ENCODE data around the gene ZNF69.
"Not testable (repeated sequence)": the region's sequence is repeated elsewhere in the genome, so short reads cannot be mapped to it uniquely, and the experiment has no call there.

ZNF69 gene

DNA sequence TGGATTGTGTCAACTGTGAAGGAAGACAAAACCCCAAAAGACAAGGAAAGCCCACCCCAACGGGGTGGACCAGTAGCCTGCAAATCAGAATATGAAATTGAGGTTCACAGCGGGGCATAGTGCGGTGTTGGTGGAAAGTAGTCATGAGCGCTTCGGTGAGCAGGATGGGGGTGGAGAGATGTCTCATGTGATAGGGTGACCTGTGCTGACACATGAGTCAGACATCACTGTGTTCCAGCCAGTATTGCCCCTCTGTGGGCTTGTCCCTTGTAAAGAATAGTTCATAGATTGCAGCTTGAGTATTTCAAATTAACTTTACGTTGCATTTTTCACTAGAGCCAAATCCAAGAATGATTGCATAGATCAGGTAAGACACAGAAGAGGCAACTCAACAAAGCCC is 7.3 kb downstream of the ZNF69 start:
- DNase-seq (ENCODE audit: extremely low read depth, low read depth), result no peak
- H3K4me3 ChIP-seq (replicated peaks; ENCODE audit: low read depth, low read length), result no peak overlapping the region
- TF ChIP-seq, protein P1, sequence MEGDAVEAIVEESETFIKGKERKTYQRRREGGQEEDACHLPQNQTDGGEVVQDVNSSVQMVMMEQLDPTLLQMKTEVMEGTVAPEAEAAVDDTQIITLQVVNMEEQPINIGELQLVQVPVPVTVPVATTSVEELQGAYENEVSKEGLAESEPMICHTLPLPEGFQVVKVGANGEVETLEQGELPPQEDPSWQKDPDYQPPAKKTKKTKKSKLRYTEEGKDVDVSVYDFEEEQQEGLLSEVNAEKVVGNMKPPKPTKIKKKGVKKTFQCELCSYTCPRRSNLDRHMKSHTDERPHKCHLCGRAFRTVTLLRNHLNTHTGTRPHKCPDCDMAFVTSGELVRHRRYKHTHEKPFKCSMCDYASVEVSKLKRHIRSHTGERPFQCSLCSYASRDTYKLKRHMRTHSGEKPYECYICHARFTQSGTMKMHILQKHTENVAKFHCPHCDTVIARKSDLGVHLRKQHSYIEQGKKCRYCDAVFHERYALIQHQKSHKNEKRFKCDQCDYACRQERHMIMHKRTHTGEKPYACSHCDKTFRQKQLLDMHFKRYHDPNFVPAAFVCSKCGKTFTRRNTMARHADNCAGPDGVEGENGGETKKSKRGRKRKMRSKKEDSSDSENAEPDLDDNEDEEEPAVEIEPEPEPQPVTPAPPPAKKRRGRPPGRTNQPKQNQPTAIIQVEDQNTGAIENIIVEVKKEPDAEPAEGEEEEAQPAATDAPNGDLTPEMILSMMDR (IDR thresholded peaks at IDR 0.05; ENCODE audit: low read depth, low read length, missing control alignments), result no peak

DNA sequence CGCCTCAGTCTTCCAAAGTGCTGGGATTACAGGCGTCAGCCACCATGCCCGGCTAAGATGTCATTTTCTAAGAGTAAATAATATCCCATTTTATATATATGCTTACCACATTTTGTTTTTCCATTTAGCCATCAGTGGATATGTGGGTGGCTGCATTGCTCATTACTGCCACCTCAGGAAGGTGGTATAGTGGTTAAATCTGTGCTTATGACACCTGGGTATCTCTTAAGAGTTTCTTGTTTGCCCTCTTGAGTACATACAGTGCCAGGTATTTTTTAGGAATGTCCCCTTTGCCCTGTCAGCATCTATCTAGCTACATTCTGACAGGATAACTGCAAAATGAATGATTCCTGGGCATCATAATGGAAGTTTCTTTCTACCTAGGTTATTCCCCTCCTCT is 14.6 kb downstream of the ZNF69 start:
- DNase-seq (ENCODE audit: extremely low read depth, low read depth), result no peak
- TF ChIP-seq, protein P1 (IDR thresholded peaks at IDR 0.05; ENCODE audit: low read depth, low read length, missing control alignments), result no peak
- H3K4me3 ChIP-seq (replicated peaks; ENCODE audit: low read depth, low read length), result no peak overlapping the region

DNA sequence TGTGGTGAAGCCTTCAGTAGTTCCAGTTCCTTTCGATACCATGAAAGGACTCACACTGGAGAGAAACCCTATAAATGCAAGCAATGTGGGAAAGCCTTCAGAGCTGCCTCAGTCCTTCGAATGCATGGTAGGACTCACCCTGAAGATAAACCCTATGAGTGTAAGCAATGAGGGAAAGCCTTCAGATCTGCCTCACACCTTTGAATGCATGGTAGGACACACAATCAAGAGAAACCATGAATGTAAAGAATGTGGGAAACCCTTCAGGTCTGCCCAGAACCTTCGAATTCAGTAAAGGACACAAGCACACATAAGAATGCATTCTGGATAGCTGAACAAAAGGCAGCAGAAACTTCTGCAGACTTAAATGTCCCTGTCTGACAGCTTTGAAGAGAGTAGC is 18.3 kb downstream of the ZNF69 start:
- TF ChIP-seq, protein P1 (IDR thresholded peaks at IDR 0.05; ENCODE audit: low read depth, low read length, missing control alignments), result no peak
- DNase-seq (ENCODE audit: extremely low read depth, low read depth), result no peak
- no peak overlapping the region for H3K4me3 ChIP-seq (replicated peaks; ENCODE audit: low read depth, low read length)

DNA sequence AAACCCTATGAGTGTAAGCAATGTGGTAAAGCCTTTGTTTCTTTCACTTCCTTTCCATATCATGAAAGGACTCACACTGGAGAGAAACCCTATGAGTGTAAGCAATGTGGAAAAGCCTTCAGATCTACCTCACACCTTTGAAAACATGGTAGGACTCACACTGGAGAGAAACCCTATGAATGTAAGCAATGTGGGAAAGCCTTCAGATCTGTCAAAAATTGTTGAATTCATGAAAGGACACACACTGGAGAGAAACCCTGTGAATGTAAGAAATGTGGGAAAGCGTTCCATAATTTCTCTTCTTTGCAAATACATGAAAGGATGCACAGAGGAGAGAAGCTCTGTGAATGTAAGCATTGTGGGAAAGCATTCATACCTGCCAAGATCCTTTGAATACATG is 24.4 kb downstream of the ZNF69 start:
- DNase-seq (ENCODE audit: extremely low read depth, low read depth); H3K4me3 ChIP-seq (replicated peaks; ENCODE audit: low read depth, low read length): not testable (repeated sequence)

DNA sequence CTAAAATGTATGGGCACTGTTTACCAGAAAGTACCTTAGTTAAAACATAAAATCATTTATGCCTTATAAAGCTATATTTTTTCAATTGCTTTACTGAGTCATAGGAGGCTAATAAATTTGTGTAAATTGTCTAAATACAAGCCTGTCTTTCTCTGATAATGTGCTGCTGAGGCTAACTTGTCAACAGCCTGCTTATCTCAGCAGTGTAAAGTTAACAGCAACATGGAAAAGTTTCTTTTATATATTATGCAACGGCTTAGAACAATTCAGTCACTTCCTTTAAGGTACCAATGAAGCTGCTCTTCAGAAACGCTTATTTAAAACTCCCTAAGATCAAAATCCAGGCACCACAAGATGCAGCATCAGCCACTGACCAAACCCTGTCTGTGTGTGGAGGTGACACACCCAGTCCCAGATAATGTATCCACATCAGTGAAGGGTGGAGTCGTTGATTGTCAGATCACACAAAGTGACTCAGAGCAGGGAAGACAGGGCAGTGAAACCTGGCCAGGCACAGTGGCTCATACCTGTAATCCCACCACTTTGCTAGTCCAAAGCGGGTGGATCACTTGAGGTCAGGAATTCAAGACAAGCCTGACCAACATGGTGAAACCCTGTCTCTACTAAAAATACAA is 27.0 kb downstream of the ZNF69 start:
- H3K4me3 ChIP-seq (replicated peaks; ENCODE audit: low read depth, low read length); DNase-seq (ENCODE audit: extremely low read depth, low read depth): not testable (repeated sequence)

DNA sequence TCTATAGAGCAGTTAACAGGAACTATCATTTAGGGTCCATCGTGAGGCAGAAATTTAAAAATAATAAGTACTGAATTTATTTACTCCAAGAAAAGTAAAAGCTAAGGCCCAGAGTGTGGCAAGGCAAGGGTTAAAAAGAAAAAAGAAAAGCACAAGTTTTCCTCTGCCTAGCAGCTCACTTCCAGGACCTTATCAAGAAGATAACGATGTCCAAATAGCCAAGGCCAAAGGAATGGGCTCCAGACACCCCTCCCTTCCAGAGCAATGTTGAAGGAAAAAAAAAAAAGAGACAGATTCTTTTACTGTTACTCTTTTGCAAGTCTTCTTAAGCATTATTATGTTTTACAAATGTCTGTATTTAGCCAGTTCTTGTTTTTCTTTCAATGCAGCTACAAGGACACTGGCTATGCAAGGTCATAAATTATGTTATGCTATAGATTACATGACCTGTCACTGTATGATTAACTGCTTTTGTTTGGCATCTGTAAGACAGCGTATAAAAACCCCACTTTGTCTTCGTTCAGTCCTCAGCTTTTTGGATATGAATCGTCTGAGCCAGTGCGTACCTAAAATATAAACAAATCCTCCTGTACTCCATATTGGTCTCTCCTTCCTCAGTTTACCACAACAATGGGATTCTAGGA is 34.4 kb downstream of the ZNF69 start:
- TF ChIP-seq, protein P1 (IDR thresholded peaks at IDR 0.05; ENCODE audit: low read depth, low read length, missing control alignments), result no peak
- no peak overlapping the region for H3K4me3 ChIP-seq (replicated peaks; ENCODE audit: low read depth, low read length)
- DNase-seq (ENCODE audit: extremely low read depth, low read depth), result no peak

DNA sequence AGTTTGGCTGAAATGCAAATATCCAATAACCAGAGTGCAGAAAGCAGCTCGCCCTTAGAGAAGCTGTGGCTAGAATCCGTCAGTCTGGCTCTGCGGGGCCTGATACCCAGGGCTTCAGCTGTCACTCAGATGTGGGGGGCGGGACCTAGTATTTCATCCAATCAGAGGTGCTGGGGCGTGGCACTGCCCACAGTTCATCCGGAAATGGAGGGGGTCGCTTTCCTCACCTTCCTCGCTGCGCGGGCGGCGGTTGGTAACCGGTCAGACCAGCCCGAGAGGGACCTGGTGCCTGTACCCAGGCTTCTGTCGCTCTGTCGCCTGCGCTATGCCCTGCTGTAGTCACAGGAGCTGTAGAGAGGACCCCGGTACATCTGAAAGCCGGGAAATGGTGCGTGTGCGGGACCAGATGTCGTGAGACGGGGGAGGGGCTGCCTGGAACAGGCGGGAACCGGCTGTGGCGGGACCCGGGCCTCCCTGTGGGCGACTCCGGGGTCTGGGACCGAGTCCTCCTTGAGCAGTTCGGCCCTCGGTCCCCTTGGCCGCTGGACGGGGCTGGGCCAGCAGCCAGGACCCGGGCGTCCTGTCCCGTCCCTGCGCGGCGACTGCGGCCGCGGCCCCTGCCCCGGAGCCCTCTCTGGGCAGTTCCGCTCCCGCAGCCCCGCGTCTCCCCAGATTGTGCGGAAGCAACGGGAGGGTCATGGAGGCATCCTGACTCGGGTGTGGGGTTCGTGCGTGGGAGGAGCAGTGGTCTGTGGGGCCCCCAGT is 37.5 kb downstream of the ZNF69 start, which contains the start of gene ZNF700:
TSS of gene ZNF700 (plus strand) at position 222 of the 765 bp plus-strand sequence. CDS start at position 326, 104 bp downstream.
- H3K4me3 ChIP-seq (replicated peaks; ENCODE audit: low read depth, low read length), result peak within 1 kb of the TSS; percentile 86
- TF ChIP-seq, protein P1 (IDR thresholded peaks at IDR 0.05; ENCODE audit: low read depth, low read length, missing control alignments), result no peak
- peak; percentile 84 for DNase-seq (ENCODE audit: extremely low read depth, low read depth)

DNA sequence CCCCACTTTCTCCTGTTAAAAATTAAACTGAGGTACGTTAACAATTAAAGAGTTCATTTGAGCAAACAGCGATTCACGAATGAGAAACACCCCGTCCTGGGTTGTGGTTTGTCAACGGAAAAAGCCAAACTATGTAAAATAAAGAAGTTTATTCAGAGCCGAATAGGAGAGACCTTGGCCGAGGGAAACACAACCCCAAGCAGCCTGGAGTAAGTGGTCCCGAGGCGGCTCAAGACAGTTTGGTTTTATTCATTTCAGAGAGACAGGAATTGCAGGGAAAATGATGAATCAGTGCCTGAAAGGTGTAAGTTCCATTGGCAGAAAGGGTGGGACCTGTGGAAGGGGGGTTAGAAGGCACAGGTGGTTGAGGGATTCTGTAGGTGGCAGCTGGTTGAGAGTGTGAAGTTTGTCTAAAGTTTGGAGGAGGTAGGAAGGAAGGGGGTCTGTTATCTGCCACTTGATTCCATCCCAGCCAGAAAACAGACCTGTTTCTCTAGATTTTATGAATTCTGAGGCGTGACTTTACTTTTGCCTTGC is 38.1 kb downstream of the ZNF69 start:
- DNase-seq (ENCODE audit: extremely low read depth, low read depth), result not testable (repeated sequence)
- H3K4me3 ChIP-seq (replicated peaks; ENCODE audit: low read depth, low read length), result peak overlapping the region; percentile 86
